Endothelial cell of umbilical vein (primary cell): ENCODE data around the gene ANKRD63. TPM values are rescaled to one million over a fixed set of nuclear protein-coding genes. Genes with fewer than 3 reads are reported as not detected.

ENCODE experiments used
- BruUV-seq: library from RNA; stranded (reverse); fragments of 400-500 nt; replicated peaks from 2 replicates; lab custom pipeline; 2021; lab: Mats Ljungman, UMichigan
- CTCF ChIA-PET: fragments of 300-600, 350-600 bp; sonication (Branson Sonifier 250); formaldehyde crosslinking; loops from one replicate; lab custom pipeline; 2021; ENCODE audit warnings: antibody characterized with exemption, inconsistent platforms; lab: Charles Lee
- POLR2A ChIA-PET: fragments of 300-600, 350-600 bp; sonication (Branson Sonifier 250); formaldehyde crosslinking; loops from one replicate; lab custom pipeline; 2021; ENCODE audit warnings: antibody characterized with exemption, inconsistent platforms; lab: Charles Lee
- DNase-seq: peaks from one replicate; pipeline ENCODE4 v3.0.0-alpha.2; 2011; ENCODE audit warnings: low read depth, low spot score
- FAIRE-seq: peaks from 2 replicates; lab custom pipeline; 2011; peaks lifted over from hg19 to GRCh38; lab: Jason Lieb, UNC
- H2AFZ ChIP-seq: 2 replicates; pipeline ENCODE4 v1.6.0; 2012; ENCODE audit warnings: low read depth, low read length, control low read depth, inconsistent platforms
- H3K27ac ChIP-seq: 2 replicates; pipeline ENCODE4 v1.5.1; 2011; ENCODE audit warnings: low read depth, mild to moderate bottlenecking, control low read depth, low read length, moderate library complexity; ENCODE audit not compliant: insufficient read depth
- H3K27me3 ChIP-seq, 2 experiments: 2 replicates each; pipeline versions ENCODE4 v1.6.0 to v1.6.1; 2011; ENCODE audit warnings: low read length in 2 of 2, mixed read lengths in 1 of 2; ENCODE audit not compliant: control insufficient read depth in 2 of 2, insufficient read depth in 2 of 2
- H3K36me3 ChIP-seq, 2 experiments: 2 replicates in 1 of 2; 3 replicates in 1 of 2; pipeline ENCODE4 v1.5.1; 2011; ENCODE audit warnings: low read length in 2 of 2, mild to moderate bottlenecking in 1 of 2, moderate library complexity in 1 of 2; ENCODE audit not compliant: control insufficient read depth in 2 of 2, insufficient read depth in 2 of 2; ENCODE audit errors: extremely low read depth in 1 of 2
- H3K4me1 ChIP-seq: 3 replicates; pipeline ENCODE4 v1.5.1; 2011; ENCODE audit warnings: mild to moderate bottlenecking, low read length; ENCODE audit not compliant: control insufficient read depth, insufficient read depth; ENCODE audit errors: extremely low read depth
- H3K4me2 ChIP-seq: 2 replicates; pipeline ENCODE4 v1.6.1; 2011; ENCODE audit warnings: low read length, control low read depth, mixed read lengths; ENCODE audit not compliant: insufficient read depth
- H3K4me3 ChIP-seq, 3 experiments: fragments of 200-600 bp in 1 of 3; sonication (generic), shearing (Covaris generic) in 1 of 3; replicated peaks in 1 of 3; 2 replicates each; pipeline ENCODE4 v1.5.1; 2011 to 2016; ENCODE audit warnings: control low read depth in 3 of 3, low read length in 3 of 3, mild to moderate bottlenecking in 2 of 3, inconsistent platforms in 1 of 3, low read depth in 1 of 3, moderate library complexity in 1 of 3; ENCODE audit not compliant: insufficient read depth in 1 of 3
- H3K79me2 ChIP-seq: 2 replicates; pipeline ENCODE4 v1.6.0; 2012; ENCODE audit warnings: low read length, inconsistent platforms; ENCODE audit not compliant: control insufficient read depth, insufficient read depth
- H3K9ac ChIP-seq: replicated peaks from 2 replicates; pipeline ENCODE3; 2011; ENCODE audit warnings: low read length, control low read depth; ENCODE audit not compliant: insufficient read depth; ENCODE audit errors: extremely low read depth
- H3K9me1 ChIP-seq: replicated peaks from 3 replicates; pipeline ENCODE4 v1.6.0; 2011; ENCODE audit warnings: mild to moderate bottlenecking, low read length; ENCODE audit not compliant: control insufficient read depth, insufficient read depth; ENCODE audit errors: extremely low read depth
- H3K9me3 ChIP-seq: replicated peaks from 2 replicates; pipeline ENCODE4 v1.5.1; 2012; ENCODE audit warnings: low read length, inconsistent platforms; ENCODE audit not compliant: control insufficient read depth, insufficient read depth
- H4K20me1 ChIP-seq: replicated peaks from 2 replicates; pipeline ENCODE3; 2011; ENCODE audit warnings: mild to moderate bottlenecking, low read length; ENCODE audit not compliant: control insufficient read depth, insufficient read depth; ENCODE audit errors: extremely low read depth
- CTCF ChIP-seq, 2 donors: IDR thresholded peaks; 1 replicate in 1 of 2; 2 replicates in 1 of 2; pipeline ENCODE4 v1.5.1; 2011; ENCODE audit warnings: low read length in 2 of 2, mild to moderate bottlenecking in 2 of 2, moderate library complexity in 2 of 2, control low read depth in 1 of 2, inconsistent platforms in 1 of 2, low read depth in 1 of 2; ENCODE audit not compliant: insufficient read depth in 1 of 2; ENCODE audit errors: extremely low read depth in 1 of 2
- EZH2 ChIP-seq: IDR thresholded peaks from 2 replicates; pipeline ENCODE4 v1.6.1; 2012; ENCODE audit warnings: borderline replicate concordance, low read depth, mild to moderate bottlenecking, moderate library complexity, low read length, inconsistent platforms; ENCODE audit not compliant: severe bottlenecking
- FOS ChIP-seq: IDR thresholded peaks from 2 replicates; pipeline ENCODE4 v1.6.1; 2011; ENCODE audit warnings: mild to moderate bottlenecking, low read length, moderate library complexity, borderline replicate concordance; ENCODE audit not compliant: insufficient read depth
- GATA2 ChIP-seq: IDR thresholded peaks from 2 replicates; pipeline ENCODE4 v1.7.0; 2011; ENCODE audit warnings: low read depth, mild to moderate bottlenecking, moderate library complexity, mixed read lengths, low read length; ENCODE audit not compliant: insufficient read length, insufficient read depth
- JUN ChIP-seq: IDR thresholded peaks from 2 replicates; pipeline ENCODE4 v1.6.1; 2011; ENCODE audit warnings: borderline replicate concordance, low read depth; ENCODE audit not compliant: insufficient read length, insufficient read depth
- MAX ChIP-seq: IDR thresholded peaks from 2 replicates; pipeline ENCODE4 v1.6.1; 2011; ENCODE audit not compliant: insufficient read depth, insufficient read length
- MYC ChIP-seq: IDR thresholded peaks from one replicate; pipeline ENCODE4 v1.6.1; 2011; ENCODE audit warnings: mild to moderate bottlenecking, low read depth, low read length
- POLR2A ChIP-seq: IDR thresholded peaks from 2 replicates; pipeline ENCODE4 v1.6.1; 2012; ENCODE audit warnings: low read depth, mild to moderate bottlenecking, control low read depth, low read length
- POLR2AphosphoS5 ChIP-seq: IDR thresholded peaks from 2 replicates; pipeline ENCODE4 v1.6.1; 2012; ENCODE audit warnings: low read depth, mild to moderate bottlenecking, control low read depth, low read length, moderate library complexity; ENCODE audit not compliant: insufficient read depth
- dilution Hi-C: fragments of 300-500 bp; cut with MboI; formaldehyde crosslinking; loops from one replicate; pipeline ENCODE4 v1.15.0; 2019; ENCODE audit warnings: low sequenced_read_pairs; ENCODE audit not compliant: extremely low pct_ligation_motif_present
- intact Hi-C: fragments of 100-400 bp; cut with micrococcal nuclease; formaldehyde crosslinking; loops from one replicate; pipeline ENCODE4 v1.10.0; 2022
- polyA plus RNA-seq, 4 experiments: library from polyadenylated mRNA; depleted of rRNA in 3 of 4; stranded (reverse) in 3 of 4; unstranded in 1 of 4; fragments of >200 nt; gene quantifications; 2 replicates each; pipeline versions ENCODE4 v1.2.1 to v1.2.3, GENCODE V29; 2011 to 2012; ENCODE audit warnings: missing spikeins in 1 of 4
- total RNA-seq: library from RNA; stranded (reverse); gene quantifications from 2 replicates; pipeline ENCODE4 v1.2.3, GENCODE V29; 2021

ANKRD63 gene
- total and polyA plus RNA-seq, 2 donors (not counting 3 experiments of a cell fraction or from before 2014, with no cell fraction given) = not detected

- no TSS peak for BruUV-seq
- H3K9ac ChIP-seq = no peak overlapping the region
- ChIA-PET POLR2A (interaction anchor here (0.8 kb wide), 1 partner anchor 24 kb away, joined by 5 read pairs; no protein-coding TSS in a partner anchor), CTCF (interaction anchor here (0.9 to 7.5 kb wide), 12 partner anchors 8 to 87 kb away, joined by 3 to 77 read pairs (median 8); partner anchors contain the start of genes ANKRD63, CCDC9B, INAFM2 and PLCB2)
- DNase-seq (peak; percentile 36), FAIRE-seq (peak; percentile 82)
- peak overlapping the region in 1 of 3 experiments; percentile 23 for H3K4me3 ChIP-seq
- H3K4me2 ChIP-seq = peak overlapping the region; percentile 53
- H3K27ac ChIP-seq = no peak overlapping the region
- H3K4me1 ChIP-seq = no peaks in the 10 kb centered on the region
- H4K20me1 ChIP-seq = no peaks in the 10 kb centered on the region
- dilution Hi-C loops (no loop called here), intact Hi-C loops (no loop called here)
- H2AFZ ChIP-seq = peak overlapping the region; percentile 64
- peaks cover 0 to 27% of the 10 kb centered on the region in 2 experiments for H3K27me3 ChIP-seq
- no peaks in the 10 kb centered on the region for H3K9me3 ChIP-seq
- H3K9me1 ChIP-seq = no peaks in the 10 kb centered on the region
- no peaks in the 10 kb centered on the region for H3K79me2 ChIP-seq
- TF ChIP-seq MYC (no peak), POLR2AphosphoS5 (no peak), MAX (no peak), EZH2 (no peak), GATA2 (no peak), FOS (no peak), POLR2A (no peak), CTCF (IDR thresholded peaks at IDR 0.05; ENCODE audit: extremely low read depth in 1 of 2, insufficient read depth in 1 of 2, low read depth in 1 of 2, low read length in 2 of 2) (no peak), JUN (no peak)
- H3K36me3 ChIP-seq = no peaks in the 10 kb centered on the region
These were observed 8.2 kb upstream of the ANKRD63 start for GRCh38 chr15:40290918-40291574.
